AG04449 (cell line): Measurements from ENCODE around the gene ERBIN.

Experiments
- CTCF ChIA-PET: fragments of 350-600 bp; formaldehyde crosslinking; extraction: SDS; loops from one replicate; lab custom pipeline; 2021; ENCODE audit warnings: antibody characterized with exemption; lab: Yijun Ruan, JAX
- POLR2A ChIA-PET: fragments of 400-600, 350-600 bp; formaldehyde crosslinking; extraction: SDS; loops from one replicate; lab custom pipeline; 2020; ENCODE audit warnings: antibody characterized with exemption, inconsistent platforms; lab: Yijun Ruan, JAX
- DNase-seq: peaks from one replicate; pipeline ENCODE4 v3.0.0-alpha.2; 2010; ENCODE audit warnings: low read depth, low spot score
- H3K4me3 ChIP-seq: 2 replicates; pipeline ENCODE4 v1.5.1; 2011; ENCODE audit warnings: low read depth, mild to moderate bottlenecking, control low read depth, low read length
- TF ChIP-seq, protein P1 (sequence below): IDR thresholded peaks from one replicate; pipeline ENCODE4 v1.5.1; 2011; ENCODE audit warnings: mild to moderate bottlenecking, moderate library complexity, low read length, control low read depth, inconsistent platforms; ENCODE audit not compliant: insufficient read depth; ENCODE audit errors: missing control alignments

ERBIN gene

DNA sequence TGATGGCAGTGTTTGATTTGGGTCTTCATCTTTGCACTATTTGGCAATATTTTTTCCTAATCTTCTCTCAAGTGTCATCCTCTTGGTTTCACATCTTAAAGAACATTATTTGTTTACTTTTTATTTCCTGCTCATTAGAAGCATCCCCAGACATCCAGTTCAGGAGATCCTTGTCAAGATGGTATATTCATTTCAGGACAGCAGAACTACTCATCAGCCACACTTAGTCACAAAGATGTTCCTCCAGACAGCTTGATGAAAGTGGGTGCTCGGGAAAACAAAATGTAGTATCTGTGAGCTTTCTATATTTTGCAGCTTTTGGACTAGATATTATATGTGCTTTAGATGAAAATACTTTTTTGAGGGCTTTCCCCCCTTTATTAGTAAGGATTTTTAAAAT is 145.7 kb downstream of the ERBIN start:
- TF ChIP-seq, protein P1, sequence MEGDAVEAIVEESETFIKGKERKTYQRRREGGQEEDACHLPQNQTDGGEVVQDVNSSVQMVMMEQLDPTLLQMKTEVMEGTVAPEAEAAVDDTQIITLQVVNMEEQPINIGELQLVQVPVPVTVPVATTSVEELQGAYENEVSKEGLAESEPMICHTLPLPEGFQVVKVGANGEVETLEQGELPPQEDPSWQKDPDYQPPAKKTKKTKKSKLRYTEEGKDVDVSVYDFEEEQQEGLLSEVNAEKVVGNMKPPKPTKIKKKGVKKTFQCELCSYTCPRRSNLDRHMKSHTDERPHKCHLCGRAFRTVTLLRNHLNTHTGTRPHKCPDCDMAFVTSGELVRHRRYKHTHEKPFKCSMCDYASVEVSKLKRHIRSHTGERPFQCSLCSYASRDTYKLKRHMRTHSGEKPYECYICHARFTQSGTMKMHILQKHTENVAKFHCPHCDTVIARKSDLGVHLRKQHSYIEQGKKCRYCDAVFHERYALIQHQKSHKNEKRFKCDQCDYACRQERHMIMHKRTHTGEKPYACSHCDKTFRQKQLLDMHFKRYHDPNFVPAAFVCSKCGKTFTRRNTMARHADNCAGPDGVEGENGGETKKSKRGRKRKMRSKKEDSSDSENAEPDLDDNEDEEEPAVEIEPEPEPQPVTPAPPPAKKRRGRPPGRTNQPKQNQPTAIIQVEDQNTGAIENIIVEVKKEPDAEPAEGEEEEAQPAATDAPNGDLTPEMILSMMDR = no peak
- no peak overlapping the region for H3K4me3 ChIP-seq
- ChIA-PET CTCF (no interaction called here), POLR2A (no interaction called here)
- DNase-seq = no peak

DNA sequence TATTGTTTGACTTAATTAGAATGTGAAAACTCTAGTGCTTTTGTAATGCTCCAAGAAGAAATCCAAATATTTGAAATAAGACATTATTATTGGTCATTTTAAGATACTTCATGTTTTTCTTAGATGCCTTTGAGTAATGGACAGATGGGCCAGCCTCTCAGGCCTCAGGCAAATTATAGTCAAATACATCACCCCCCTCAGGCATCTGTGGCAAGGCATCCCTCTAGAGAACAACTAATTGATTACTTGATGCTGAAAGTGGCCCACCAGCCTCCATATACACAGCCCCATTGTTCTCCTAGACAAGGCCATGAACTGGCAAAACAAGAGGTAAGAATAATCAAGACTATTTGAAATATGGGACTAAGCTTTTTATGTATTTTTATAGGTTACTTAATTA is 148.5 kb downstream of the ERBIN start:
- POLR2A ChIA-PET = no interaction called here
- CTCF ChIA-PET = no interaction called here
- no peak overlapping the region for H3K4me3 ChIP-seq
- TF ChIP-seq, protein P1 = no peak
- no peak for DNase-seq

DNA sequence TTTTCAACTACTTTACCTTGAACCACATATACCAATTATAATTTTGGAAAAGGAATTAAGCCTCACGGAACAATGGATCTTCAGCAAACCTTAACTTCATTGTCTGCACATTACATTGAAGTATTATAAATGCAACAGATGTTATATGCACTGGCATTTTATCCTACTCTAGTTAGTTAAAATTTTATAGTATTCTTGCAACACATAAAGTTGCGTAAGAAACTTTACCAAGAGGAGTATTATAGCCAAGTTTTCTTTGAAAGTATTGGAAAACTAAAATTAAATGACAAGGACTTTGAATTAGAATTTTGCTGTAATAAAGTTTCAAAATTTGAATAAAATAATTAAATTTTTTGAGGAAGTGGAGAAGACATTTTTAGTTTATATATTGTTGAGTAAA is 154.3 kb downstream of the ERBIN start:
- ChIA-PET CTCF (no interaction called here), POLR2A (no interaction called here)
- no peak overlapping the region for H3K4me3 ChIP-seq
- TF ChIP-seq, protein P1 = no peak
- DNase-seq = no peak

DNA sequence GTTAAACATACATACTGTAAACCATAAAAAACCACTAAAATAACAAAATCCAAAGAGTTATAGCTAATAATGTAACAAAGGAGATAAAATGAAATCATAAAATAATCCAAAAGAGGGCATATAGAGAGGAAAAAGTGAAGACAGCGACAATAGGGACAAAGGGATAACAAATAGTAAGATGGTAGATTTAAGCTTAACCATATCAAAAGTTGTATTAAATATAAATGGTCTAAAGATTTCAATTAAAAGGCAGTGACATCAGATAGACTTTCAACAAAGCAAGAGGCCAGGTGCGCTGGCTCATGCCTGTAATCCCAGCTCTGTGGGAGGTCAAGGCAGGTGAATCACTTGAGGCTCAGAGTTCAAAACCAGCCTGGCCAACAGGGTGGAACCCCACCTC is 163.0 kb downstream of the ERBIN start:
- ChIA-PET POLR2A (no interaction called here), CTCF (interaction anchor here (1.6 kb wide), 1 partner anchor 9 kb away, joined by 5 read pairs; no protein-coding TSS in a partner anchor)
- no peak overlapping the region for H3K4me3 ChIP-seq
- DNase-seq = no peak
- TF ChIP-seq, protein P1 = no peak

DNA sequence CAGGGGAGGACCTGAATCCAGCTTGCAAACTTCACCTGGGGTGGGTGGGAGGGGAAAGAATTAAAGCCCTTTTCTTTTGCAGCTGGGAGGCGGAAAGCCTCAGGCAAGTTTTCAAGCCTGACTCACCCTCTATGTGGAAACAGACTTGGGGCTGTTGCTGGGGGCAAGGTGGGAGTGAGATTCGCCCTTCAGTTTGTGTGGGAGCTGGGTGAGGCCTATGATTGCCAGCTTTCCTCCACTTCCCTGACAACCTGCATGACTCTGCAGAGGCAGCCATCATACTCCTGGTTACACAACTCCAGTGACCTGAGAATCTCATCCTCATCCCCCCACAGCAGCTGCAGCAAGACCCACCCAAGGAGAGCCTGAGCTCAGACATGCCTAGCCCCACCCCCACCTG is 174.5 kb downstream of the ERBIN start:
- TF ChIP-seq, protein P1 = no peak
- no peak overlapping the region for H3K4me3 ChIP-seq
- ChIA-PET POLR2A (no interaction called here), CTCF (no interaction called here)
- no peak for DNase-seq

DNA sequence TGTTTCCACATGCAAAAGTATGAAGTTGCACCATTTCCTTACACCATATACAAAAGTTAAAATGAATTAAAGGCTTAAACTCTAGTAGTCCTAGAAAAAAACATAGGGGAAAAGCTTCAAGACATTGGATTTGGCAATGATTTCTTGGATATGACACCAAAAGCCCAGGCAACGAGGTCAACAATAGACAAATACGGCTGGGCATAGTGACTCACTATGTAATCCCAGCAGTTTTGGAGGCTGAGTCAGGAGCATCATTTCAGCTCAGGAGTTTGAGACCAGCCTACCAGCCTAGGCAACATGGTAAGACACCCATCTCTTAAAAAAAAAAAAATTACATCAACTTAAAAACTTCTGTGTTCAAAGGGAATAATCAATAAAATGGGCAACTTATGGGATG is 186.8 kb downstream of the ERBIN start:
- TF ChIP-seq, protein P1 = no peak
- DNase-seq = peak; percentile 3
- CTCF ChIA-PET = no interaction called here
- POLR2A ChIA-PET = no interaction called here
- no peak overlapping the region for H3K4me3 ChIP-seq
